Heart left ventricle (tissue), 16 donors: Measurements from ENCODE around the gene TBC1D32. TPM values are rescaled to one million over a fixed set of nuclear protein-coding genes. Genes with fewer than 3 reads are reported as not detected.
"Not testable (repeated sequence)": the region's sequence is repeated elsewhere in the genome, so short reads cannot be mapped to it uniquely, and the experiment has no call there.

Source experiments
- ATAC-seq, 4 donors: fragments of 200-7000 bp; cut with Tn5 transposase; one replicate each; pipeline ENCODE4 v1.9.1; 2020 to 2022; ENCODE audit warnings: moderate library complexity in 4 of 4, mild to moderate bottlenecking in 3 of 4, moderate number of reproducible peaks in 1 of 4
- DNase-seq, 5 donors: peaks; one replicate each; pipeline ENCODE4 v3.0.0-alpha.2; 2020
- H3K27ac ChIP-seq, 12 donors: fragments of 200-600 bp; sonication (generic) in 4 of 12; one replicate each; pipeline versions ENCODE4 v1.5.0 to v1.8.0; 2016 to 2022; ENCODE audit warnings: mild to moderate bottlenecking in 2 of 12
- H3K27me3 ChIP-seq, 9 donors: fragments of 200-600 bp; sonication (generic) in 2 of 9; one replicate each; pipeline versions ENCODE4 v1.5.1 to v1.8.0; 2016 to 2022; ENCODE audit warnings: mild to moderate bottlenecking in 3 of 9
- H3K36me3 ChIP-seq, 9 donors: fragments of 200-600 bp; sonication (generic) in 2 of 9; one replicate each; pipeline versions ENCODE4 v1.5.0 to v1.8.0; 2018 to 2022; ENCODE audit warnings: mild to moderate bottlenecking in 2 of 9
- H3K4me1 ChIP-seq, 12 donors: fragments of 200-600 bp; sonication (generic) in 4 of 12; one replicate each; pipeline versions ENCODE4 v1.5.0 to v1.8.0; 2016 to 2022; ENCODE audit warnings: mild to moderate bottlenecking in 3 of 12
- H3K4me3 ChIP-seq, 12 donors: fragments of 200-600 bp; sonication (generic) in 4 of 12; one replicate each; pipeline versions ENCODE4 v1.5.0 to v1.8.0; 2017 to 2022; ENCODE audit warnings: mild to moderate bottlenecking in 9 of 12, moderate library complexity in 4 of 12
- H3K9me3 ChIP-seq, 12 donors: fragments of 200-600 bp; sonication (generic) in 4 of 12; one replicate each; pipeline versions ENCODE4 v1.5.0 to v1.8.0; 2016 to 2022; ENCODE audit warnings: mild to moderate bottlenecking in 1 of 12
- POLR2A ChIP-seq, 2 donors: fragments of 450-650 bp; IDR thresholded peaks; one replicate each; pipeline ENCODE4 v1.6.1; 2017; ENCODE audit warnings: antibody characterized with exemption in 2 of 2, mild to moderate bottlenecking in 2 of 2, moderate library complexity in 2 of 2
- WGBS, 4 donors: extraction: QIAGEN DNeasy Blood & Tissue Kit in 2 of 4; methylation state at CpG; one replicate each; pipeline versions ENCODE4 v1.1.5 to v1.1.7; 2013 to 2018; 5-methylcytosine and 5-hydroxymethylcytosine counted together
- intact Hi-C, 10 donors: fragments of 100-400 bp; cut with DNase I; formaldehyde crosslinking; loops; one replicate each; pipeline versions ENCODE4 v1.11.1 to v1.14.2; 2022
- polyA plus RNA-seq, 2 donors: library from polyadenylated mRNA; stranded (reverse); fragments of 200-250 nt; gene quantifications; one replicate each; pipeline ENCODE4 v1.2.3, GENCODE V29; 2013
- total RNA-seq, 9 donors: library from RNA; depleted of rRNA in 2 of 9; stranded (reverse); fragments of >200 nt in 2 of 9; fragmentation: NEBNext Ultra II Directional in 3 of 9; extraction: Animal tissue kit (Norgen Biotek cat#: 25700) in 3 of 9; gene quantifications; one replicate each; pipeline versions ENCODE4 v1.1.0 to v1.2.4, GENCODE V29; 2016 to 2023
- TF ChIP-seq, protein P1 (sequence below), 12 donors: fragments of 200-600 bp; sonication (generic) in 4 of 12; IDR thresholded peaks; one replicate each; pipeline versions ENCODE4 v1.5.0 to v1.8.0; 2018 to 2022; ENCODE audit warnings: antibody characterized with exemption in 12 of 12, mild to moderate bottlenecking in 5 of 12
- donor health status: ischemic (EF 13 %, LVEDD 7.1; RV severe dilation, severe dysfunction).
- donor health status: healthy with polysubstance abuse.
- donor health status: DM: no; HTN: yes; CAD: no.
- donor health status: DM: no; HTN: no; CAD: no.
- donor health status: ischemic (EF 25% LVEDD 6.9; RV normal size, moderate dysfunction).
- donor health status: ischemic (EF 25% LVEDD 5.7; RV mildly dilated, moderate dysfunction).
- donor health status: healthy.
- donor health status: DM: yes; HTN: yes; CAD: no.
- donor health status: ischemic (EF 35%, LVEDD 5.7; RV mildly dilated, moderate dysfunction).
- donor health status: nonischemic (EF 11% LVEDD 7.7; RV severe dilation, severe dysfunction).
- donor health status: DM: yes; HTN: yes; CAD: no.
- donor health status: PGD.
- donor health status: ischemic (EF 29% LVEDD 5.4; RV normal size, mild dysfunction).
- donor health status: nonischemic (EF 23%, LVEDD 6.1; RV moderate dilation, normal function).

TBC1D32 gene
- total and polyA plus RNA-seq, 11 donors = 0.53 to 4.6 (median 2.7) TPM

DNA sequence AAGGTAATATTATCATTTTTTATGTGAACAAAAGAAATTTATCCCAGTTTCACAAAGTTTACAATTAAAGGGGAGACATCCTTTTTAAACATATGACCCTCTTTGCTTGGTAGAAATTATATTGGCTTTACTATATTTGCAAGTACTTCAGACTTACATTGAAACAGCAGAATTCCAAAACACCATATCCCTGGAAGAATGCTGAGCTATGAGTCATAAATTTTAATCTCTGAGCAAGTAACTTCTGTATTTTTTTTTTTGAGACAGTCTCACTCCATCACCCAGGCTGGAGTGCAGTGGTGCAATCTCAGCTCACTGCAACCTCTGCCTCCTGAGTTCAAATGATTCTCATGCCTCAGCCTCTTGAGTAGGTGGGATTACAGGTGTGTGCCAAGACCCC, 240.4 kb downstream of the TBC1D32 start:
- Histone ChIP-seq H3K36me3 (peaks cover 0 to 5% (median 0%) of the 10 kb centered on the region in 9 donors), H3K9me3 (peaks cover 0 to 4% (median 0%) of the 10 kb centered on the region in 12 donors), H3K4me1 (no peaks in the 10 kb centered on the region), H3K27ac (no peak overlapping the region), H3K4me3 (no peak overlapping the region), H3K27me3 (no peaks in the 10 kb centered on the region)
- ATAC-seq = no peak
- no peak for DNase-seq
- intact Hi-C loops = no loop called here
- TF ChIP-seq, protein P1, sequence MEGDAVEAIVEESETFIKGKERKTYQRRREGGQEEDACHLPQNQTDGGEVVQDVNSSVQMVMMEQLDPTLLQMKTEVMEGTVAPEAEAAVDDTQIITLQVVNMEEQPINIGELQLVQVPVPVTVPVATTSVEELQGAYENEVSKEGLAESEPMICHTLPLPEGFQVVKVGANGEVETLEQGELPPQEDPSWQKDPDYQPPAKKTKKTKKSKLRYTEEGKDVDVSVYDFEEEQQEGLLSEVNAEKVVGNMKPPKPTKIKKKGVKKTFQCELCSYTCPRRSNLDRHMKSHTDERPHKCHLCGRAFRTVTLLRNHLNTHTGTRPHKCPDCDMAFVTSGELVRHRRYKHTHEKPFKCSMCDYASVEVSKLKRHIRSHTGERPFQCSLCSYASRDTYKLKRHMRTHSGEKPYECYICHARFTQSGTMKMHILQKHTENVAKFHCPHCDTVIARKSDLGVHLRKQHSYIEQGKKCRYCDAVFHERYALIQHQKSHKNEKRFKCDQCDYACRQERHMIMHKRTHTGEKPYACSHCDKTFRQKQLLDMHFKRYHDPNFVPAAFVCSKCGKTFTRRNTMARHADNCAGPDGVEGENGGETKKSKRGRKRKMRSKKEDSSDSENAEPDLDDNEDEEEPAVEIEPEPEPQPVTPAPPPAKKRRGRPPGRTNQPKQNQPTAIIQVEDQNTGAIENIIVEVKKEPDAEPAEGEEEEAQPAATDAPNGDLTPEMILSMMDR (IDR thresholded peaks at IDR 0.05) = no peak
- TF ChIP-seq POLR2A (IDR thresholded peaks at IDR 0.05) = no peak

DNA sequence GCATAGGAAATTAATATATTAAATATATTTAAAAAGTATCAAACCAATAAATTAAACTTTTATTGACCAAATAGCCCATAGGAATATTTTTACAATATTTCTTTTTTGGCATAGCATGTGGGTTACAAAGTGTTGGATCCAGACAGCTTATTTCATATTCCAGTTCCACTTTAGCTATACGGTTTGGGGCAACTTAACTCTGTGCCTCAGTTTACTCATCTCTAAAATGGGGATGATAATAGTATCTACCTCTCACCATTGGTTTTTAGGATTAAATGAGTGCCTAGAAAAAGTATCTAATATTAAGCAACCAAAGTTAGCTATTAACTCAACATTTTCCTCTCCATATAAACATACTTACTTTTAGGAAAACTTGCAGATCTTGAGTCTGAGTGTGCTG, 243.8 kb downstream of the TBC1D32 start:
- TF ChIP-seq, protein P1 (IDR thresholded peaks at IDR 0.05) = no peak
- TF ChIP-seq POLR2A (IDR thresholded peaks at IDR 0.05) = no peak
- Histone ChIP-seq H3K36me3 (no peaks in the 10 kb centered on the region), H3K4me1 (no peaks in the 10 kb centered on the region), H3K27ac (no peak overlapping the region), H3K27me3 (no peaks in the 10 kb centered on the region), H3K9me3 (no peaks in the 10 kb centered on the region), H3K4me3 (no peak overlapping the region)
- DNase-seq (no peak), ATAC-seq (no peak)
- intact Hi-C loops = no loop called here
- 79 to 96% (median 90%) methylated on average over 1 of the region's 1 CpG for WGBS, 4 donors

DNA sequence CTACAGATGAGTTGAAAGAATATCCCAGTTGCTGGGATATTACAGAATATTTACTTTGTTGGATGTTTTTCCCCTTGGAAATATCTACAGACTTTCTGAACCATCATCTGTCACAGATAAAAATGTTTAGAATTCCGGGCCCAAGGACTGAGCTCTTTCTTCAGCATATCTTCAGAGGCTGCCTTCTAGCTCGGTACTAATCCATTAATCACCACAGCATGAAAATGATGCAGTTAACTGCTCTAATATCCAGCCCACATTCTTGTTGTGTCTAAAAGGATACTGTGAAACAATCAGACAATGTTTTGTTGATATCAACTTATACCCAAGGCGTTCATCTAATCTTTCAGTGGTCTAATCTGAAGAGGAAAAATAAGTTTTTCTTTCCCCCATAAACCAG, 247.4 kb downstream of the TBC1D32 start:
- Histone ChIP-seq H3K4me3 (no peak overlapping the region), H3K36me3 (no peaks in the 10 kb centered on the region), H3K9me3 (no peaks in the 10 kb centered on the region), H3K27me3 (no peaks in the 10 kb centered on the region), H3K27ac (no peak overlapping the region), H3K4me1 (no peaks in the 10 kb centered on the region)
- TF ChIP-seq, protein P1 (IDR thresholded peaks at IDR 0.05) = no peak
- no peak for TF ChIP-seq POLR2A (IDR thresholded peaks at IDR 0.05)
- ATAC-seq (no peak), DNase-seq (no peak)
- intact Hi-C loops = no loop called here
- 64 to 75% (median 67%) methylated on average over 3 of the region's 3 CpGs for WGBS, 4 donors

DNA sequence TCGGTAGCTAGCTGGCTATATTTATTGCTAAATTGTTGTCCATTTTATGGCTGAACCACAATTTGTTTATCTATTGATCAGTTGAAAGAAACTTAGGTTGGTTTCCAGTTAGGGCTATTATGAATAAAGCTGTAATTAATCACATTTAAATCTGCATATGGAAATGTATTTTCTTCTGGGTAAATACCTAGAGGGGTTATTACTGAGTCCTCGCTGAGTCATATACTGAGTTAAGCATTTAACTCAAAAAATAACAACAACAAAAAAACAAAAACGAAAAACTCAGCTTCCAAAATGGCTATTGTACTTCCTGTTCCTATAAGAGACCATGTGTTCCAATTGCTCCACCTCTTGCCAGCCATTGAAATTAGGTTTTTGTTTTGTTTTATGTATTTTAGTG, 258.2 kb downstream of the TBC1D32 start:
- no peak for DNase-seq
- no peak for ATAC-seq
- 82 to 90% (median 88%) methylated on average over 3 of the region's 3 CpGs for WGBS, 4 donors

DNA sequence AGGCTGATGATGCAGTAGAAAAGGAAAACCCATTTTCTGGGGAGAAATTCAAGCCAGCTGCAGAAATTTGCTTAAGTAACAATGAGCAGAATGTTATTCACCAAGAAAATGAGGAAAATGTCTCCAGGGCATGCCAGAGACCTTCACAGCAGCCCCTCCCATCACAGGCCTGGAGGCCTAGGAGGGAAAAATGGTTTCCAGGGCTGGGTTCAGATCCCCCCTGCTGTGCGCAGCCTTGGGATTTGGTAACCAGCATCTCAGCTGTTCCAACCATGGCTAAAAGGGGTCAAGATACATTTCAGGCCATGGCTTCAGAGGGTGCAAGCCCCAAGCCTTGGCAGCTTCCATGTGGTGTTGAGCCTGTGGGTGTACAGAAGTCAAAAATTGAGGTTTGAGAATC, 265.5 kb downstream of the TBC1D32 start:
- H3K27me3 ChIP-seq, H3K4me3 ChIP-seq, intact Hi-C loops, DNase-seq, H3K4me1 ChIP-seq, H3K36me3 ChIP-seq, H3K9me3 ChIP-seq, ATAC-seq, H3K27ac ChIP-seq: not testable (repeated sequence)
- WGBS, 4 donors = 91 to 100% (median 99%) methylated on average over 1 of the region's 1 CpG

More for the DNA sequence above, 258.2 kb downstream of the TBC1D32 start:
- H3K36me3 ChIP-seq = no peaks in the 10 kb centered on the region
- H3K27me3 ChIP-seq = no peaks in the 10 kb centered on the region
- no peaks in the 10 kb centered on the region for H3K9me3 ChIP-seq
- H3K4me1 ChIP-seq = no peaks in the 10 kb centered on the region
- H3K27ac ChIP-seq = no peak overlapping the region
- no peak overlapping the region for H3K4me3 ChIP-seq
- TF ChIP-seq, protein P1 (IDR thresholded peaks at IDR 0.05) = no peak
- TF ChIP-seq POLR2A (IDR thresholded peaks at IDR 0.05) = no peak
- intact Hi-C loops = no loop called here
